HEK293T (cell line): ENCODE results near the gene UCN2.

Experiments used
- BHLHE40 ChIP-seq: fragments of 450-650 bp; IDR thresholded peaks from 2 replicates; pipeline ENCODE4 v1.6.1; 2016; ENCODE audit warnings: mild to moderate bottlenecking, moderate library complexity, borderline replicate concordance
- ELF4 ChIP-seq: fragments of 450-650 bp; IDR thresholded peaks from 2 replicates; pipeline ENCODE4 v1.6.1; 2017; ENCODE audit warnings: antibody characterized with exemption
- FOXA1 ChIP-seq: fragments of 450-650 bp; IDR thresholded peaks from 2 replicates; pipeline ENCODE4 v1.6.1; 2016; ENCODE audit warnings: mild to moderate bottlenecking
- FOXK2 ChIP-seq: fragments of 450-650 bp; IDR thresholded peaks from 2 replicates; pipeline ENCODE4 v1.6.1; 2016; ENCODE audit warnings: mild to moderate bottlenecking
- FOXM1 ChIP-seq: fragments of 450-650 bp; IDR thresholded peaks from 2 replicates; pipeline ENCODE4 v1.6.1; 2017; ENCODE audit warnings: mild to moderate bottlenecking, borderline replicate concordance
- HDGF ChIP-seq: fragments of 450-650 bp; IDR thresholded peaks from 2 replicates; pipeline ENCODE4 v1.6.1; 2017; ENCODE audit warnings: antibody characterized with exemption, borderline replicate concordance
- LEF1 ChIP-seq: fragments of 450-650 bp; IDR thresholded peaks from 2 replicates; pipeline ENCODE4 v1.6.1; 2017; ENCODE audit warnings: mild to moderate bottlenecking, borderline replicate concordance
- NFRKB ChIP-seq: fragments of 450-650 bp; IDR thresholded peaks from 2 replicates; pipeline ENCODE4 v1.6.1; 2016; ENCODE audit warnings: mild to moderate bottlenecking, moderate library complexity
- SP1 ChIP-seq: fragments of 450-650 bp; IDR thresholded peaks from 2 replicates; pipeline ENCODE4 v1.6.1; 2017
- SUZ12 ChIP-seq: fragments of 450-650 bp; IDR thresholded peaks from 2 replicates; pipeline ENCODE4 v1.6.1; 2016; ENCODE audit warnings: mild to moderate bottlenecking
- TARDBP ChIP-seq: fragments of 450-650 bp; IDR thresholded peaks from 2 replicates; pipeline ENCODE4 v1.6.1; 2016

DNA sequence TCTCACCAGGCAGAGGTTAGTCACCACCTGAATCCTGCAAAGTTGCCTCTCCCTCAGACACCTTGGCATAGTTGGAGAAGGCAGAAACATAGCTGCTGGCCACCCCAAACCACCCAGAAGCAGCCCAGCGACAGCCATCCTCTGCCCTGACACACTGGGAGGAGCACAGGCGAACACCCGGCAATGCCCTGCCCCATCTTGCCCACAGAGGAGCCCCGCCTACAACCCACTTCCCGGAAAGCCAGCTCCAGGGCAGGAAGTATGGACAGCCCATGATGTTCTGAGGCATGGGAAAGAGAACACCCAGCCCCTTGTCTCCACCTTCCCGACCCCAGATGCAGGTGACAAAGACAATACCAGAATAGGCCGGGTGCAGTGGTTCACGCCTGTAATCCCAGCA is 47.0 kb downstream of the UCN2 start:
- no peak for TF ChIP-seq FOXA1
- TF ChIP-seq BHLHE40: no peak
- TF ChIP-seq FOXK2: no peak
- TF ChIP-seq HDGF: no peak
- TF ChIP-seq NFRKB: no peak
- no peak for TF ChIP-seq ELF4
- TF ChIP-seq TARDBP: no peak
- TF ChIP-seq SUZ12: no peak
- TF ChIP-seq SP1: no peak
- no peak for TF ChIP-seq LEF1
- TF ChIP-seq FOXM1: no peak
